ENCODE results near the gene DUSP22. TPM values are rescaled to one million over a fixed set of nuclear protein-coding genes. Genes with fewer than 3 reads are reported as not detected.
"Not testable (repeated sequence)": the region's sequence is repeated elsewhere in the genome, so short reads cannot be mapped to it uniquely, and the experiment has no call there.

DUSP22 gene
- total RNA-seq, 1 donor from 2014 or later: 23.7 TPM

DNA sequence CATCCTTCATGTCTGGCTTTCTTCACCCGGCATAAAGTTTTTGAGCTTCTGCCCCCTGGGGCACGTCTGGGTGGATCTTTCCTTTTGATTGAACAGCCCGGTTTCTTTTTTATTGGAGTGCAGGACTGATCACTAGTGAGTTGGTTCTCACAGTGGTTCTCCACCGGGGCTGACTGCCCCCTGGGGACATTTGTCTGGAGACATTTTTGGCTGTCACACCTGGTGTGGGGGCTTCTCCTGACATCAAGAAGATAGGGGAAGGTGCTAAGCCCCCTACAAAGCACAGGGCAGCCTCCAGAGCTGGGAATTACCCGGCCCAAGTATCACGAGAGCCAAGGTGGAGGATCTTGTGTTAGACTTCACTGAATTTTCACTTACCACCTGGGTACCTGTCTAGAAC is 73.5 kb downstream of the DUSP22 start:
- DNase-seq: no peak

DNA sequence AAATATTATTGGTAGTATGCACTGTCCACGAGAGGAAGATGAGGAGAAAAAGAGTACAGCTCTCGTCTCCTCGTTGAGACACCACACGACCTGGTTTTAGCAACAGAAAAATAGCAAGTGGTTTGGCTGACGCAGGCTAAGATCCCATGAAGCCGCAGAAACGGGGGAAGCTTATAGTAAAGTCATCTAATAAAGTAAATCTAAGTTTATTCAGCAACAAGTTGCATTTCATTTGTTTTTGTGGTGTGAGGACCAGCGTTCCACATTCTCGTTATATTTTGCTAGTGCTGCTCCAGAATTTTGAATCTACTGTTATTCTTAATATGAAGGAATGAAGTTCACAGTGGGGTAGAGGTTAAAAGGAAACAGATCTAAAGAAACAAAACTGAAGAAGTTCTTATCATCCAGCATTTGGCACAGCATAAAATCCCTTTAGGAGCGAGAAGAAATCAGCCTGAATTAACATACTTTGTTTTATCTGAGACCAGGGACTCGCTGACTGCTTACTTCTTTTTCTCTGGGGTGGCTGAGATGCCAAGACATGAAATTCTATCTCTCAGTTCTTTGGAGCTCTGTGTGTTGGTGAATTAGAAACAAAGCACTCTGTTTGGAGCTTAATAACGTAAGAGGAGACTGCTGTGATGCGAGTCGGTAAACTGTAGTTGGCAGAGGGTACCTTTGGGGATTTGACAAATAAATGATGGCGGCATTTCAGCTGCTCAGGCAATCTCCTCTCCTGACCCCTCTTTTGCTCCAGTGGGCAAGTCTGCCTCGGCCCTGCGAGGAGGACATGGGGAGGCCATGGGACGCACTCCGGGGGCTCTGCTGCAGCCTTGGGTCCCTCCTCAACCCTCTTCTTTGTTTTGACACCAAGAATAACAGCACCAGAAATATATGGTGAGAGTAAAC is 74.4 kb downstream of the DUSP22 start:
- no peak for DNase-seq

DNA sequence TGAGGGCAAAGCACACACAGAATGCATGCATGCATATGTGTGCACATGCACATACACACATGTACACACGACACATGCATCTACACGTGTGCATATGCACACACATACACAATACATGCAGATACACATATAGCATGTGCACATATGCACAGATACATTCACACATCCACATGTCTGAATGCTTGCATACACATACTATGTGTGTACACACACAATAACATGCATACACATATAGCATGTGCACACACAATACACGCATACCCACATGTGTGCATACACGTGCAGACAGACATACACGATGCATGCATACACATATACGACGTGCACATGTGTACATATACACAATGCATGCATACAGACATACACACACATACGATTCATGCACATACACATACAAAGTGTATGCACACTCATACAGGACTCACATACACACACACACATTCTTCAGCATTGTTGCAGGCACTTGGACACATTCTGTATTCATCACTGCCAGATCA is 75.1 kb downstream of the DUSP22 start:
- DNase-seq: no peak

DNA sequence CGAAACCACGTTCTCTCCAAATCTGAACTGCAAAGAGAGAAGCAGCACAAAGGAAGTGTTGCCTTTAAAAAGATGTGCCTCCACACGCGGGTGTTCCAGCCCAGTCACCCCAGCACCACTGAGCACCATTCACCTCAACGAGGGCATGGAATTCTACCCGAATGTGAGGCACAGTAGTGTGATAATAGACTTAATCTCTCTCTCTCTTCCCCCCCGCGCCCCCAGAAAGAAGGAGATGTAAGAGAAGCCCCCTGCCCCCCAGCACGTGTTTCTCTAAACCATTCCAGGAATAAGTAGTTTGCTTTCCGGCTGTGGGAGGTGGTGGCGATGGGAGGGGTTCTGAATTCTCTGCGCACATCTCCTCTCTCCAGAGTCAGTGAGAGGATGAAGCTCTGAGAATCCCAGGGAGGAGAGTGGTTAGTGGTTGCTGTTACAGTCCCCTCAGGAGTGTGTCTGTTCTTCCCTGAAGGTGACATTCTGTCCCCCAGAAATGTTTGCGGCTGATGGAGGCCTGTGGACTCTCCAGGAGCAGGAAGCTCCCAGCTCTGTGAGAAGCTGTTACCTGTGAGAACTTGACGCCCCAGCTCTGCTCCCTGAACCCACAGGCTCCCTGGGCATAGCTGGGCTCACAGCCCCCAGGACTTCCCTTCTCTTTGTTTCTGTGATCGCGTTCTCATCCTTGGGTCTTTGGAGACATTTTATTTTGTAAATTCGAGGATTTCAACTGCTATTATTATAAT is 75.8 kb downstream of the DUSP22 start:
- DNase-seq: no peak

DNA sequence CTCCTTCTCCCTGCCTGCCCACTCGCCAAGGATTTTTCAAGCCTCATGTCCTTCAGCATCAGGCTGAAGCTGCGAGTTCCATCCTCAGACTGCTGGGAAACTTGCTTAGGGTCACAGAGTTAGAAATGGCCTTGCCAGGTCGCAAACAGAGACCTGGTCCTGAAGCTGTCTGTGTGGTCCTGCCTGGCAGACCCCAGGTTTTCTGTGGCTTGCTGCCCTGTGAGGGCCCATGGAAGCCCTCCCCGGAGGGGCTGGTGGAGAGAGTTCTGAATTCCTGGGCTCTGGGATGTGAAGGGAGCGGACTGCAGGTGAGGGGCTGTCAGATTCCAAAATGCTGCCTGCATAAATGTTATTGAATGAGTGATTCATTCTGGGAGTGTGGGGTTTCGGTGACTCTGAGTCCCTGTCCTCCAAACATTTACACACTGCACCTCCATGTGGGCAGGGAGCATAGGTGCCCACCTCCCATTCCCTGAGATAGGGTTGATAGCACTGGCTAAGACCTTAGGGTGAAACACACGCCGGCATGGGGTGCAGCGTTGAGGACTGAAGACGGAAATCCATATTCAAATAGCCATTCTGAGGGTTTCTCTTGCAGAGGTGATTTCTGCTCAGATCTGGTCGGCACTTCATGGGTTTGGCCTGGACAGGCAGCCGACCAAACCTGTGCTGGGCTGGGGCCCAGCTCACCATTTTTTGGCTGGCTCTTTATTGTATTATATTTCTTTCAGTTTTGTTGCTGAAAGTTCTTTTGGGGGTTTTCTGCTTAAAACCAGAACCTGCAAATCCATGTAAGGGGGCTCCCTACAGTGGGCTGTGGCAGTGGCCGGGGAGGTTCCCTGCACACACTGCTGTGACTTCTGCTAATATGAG is 77.5 kb downstream of the DUSP22 start:
- no peak for DNase-seq

DNA sequence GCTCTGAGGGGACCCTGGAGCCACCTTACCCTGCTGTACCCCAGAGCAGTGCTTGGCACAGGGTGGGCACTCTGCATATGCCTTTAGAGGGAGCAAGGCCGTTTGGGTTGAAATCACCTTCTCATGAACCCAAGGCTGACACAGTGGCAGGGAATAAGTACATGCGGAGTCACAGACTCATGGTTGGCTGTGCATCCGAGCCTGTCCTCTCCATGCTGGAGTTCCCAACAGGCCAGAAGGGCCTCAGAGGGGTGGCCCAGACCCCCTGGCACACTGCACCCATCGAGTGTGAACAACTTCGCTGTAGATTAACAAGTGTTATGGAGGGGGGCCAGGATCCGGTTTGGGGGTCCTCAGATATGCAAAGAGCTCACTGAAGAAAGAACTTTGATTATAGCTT is 78.3 kb downstream of the DUSP22 start:
- no peak for DNase-seq

DNA sequence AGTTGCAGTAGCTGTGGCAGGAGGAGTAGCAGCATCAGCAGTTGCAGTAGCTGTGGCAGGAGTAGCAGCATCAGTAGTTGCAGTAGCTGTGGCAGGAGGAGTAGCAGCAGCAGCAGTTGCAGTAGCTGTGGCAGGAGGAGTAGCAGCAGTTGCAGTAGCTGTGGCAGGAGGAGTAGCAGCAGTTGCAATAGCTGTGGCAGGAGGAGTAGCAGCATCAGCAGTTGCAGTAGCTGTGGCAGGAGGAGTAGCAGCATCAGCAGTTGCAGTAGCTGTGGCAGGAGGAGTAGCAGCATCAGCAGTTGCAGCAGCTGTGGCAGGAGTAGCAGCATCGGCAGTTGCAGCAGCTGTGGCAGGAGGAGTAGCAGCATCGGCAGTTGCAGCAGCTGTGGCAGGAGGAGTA is 79.6 kb downstream of the DUSP22 start:
- DNase-seq: not testable (repeated sequence)

DNA sequence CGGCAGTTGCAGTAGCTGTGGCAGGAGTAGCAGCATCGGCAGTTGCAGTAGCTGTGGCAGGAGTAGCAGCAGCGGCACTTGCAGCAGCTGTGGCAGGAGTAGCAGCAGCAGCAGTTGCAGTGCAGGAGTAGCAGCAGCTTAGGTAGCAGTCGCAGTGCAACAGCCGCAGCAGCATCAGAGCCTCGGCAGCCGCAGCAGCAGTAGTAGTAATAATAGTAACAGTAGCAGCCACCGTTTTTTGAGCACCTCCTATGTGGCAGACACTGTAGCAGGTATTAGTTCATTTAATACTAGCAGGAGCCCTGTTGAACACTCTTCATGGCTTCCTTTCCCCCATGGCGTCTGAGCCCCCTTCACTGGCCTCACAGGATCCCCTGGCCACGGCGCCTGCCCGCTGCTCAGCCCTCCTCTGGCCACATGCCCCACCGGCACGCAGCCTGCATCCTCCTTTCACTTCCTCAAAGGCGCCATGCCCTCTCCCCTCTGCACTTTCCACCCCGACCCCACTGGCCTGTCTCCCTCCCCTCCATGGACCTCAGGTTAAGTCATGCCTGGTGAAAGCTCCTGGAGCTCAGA is 80.1 kb downstream of the DUSP22 start:
- DNase-seq: no peak

DNA sequence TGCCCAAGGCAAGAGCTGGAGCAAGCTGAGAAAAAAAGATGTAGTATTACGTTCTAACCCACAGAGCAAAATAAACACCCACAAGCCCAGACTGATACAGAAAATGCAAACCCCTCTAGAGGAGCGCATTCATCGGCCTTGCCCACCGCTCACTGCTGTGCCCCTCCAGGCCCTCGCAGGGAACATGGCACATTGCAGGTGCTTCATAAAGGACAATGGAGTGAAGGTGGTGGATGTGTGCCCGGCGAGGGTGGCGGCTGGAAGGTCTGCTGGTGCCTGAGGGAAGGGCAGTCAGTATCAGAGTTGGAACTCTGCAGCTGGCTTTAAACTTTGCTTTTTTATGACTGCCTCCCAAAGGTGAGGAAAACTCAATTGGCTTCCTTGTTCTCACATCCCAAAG is 80.7 kb downstream of the DUSP22 start:
- no peak for DNase-seq

DNA sequence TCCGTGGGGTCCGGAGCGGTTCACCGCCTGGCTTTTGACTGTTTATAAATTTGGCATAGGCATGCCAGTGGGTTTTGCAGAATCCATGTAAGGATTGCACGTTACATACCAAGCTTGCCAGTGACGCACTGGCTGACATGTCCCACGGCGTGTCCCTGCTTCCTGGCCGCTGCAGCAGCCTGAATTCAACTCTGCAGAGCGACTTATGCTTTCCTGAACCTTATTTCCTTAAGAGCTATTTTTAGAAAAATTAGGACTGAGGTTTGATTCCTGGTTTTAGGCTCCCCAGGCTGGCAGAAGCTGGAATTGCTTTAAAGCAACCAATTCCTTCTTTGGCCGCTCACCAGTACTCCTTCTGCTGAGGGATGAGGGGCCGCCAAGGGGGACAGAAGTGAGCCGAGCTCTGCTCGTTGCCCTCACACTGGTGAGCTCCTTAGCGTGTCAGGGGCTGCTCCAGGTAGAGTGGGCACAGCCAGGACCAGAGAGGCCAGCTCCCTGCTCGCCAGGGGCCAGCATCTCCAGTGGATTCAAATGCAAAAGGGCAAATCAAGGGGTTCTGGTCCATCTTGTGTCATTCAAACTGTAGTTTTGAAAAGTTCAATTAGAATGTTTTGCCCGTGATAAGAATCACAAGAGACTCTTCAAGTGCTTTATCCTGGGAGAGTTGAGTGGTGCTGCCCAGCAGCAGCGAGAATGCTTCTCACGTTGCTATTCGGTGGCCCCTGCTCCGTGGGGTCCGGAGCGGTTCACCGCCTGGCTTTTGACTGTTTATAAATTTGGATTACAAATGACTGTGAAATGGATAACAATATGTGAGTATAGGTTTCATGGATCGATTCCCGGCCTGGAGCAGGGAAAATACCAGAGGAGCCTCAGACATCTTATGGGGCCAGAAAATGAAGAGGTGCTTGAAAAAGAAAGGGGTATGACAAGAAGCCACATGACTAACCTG is 81.8 kb downstream of the DUSP22 start:
- DNase-seq: no peak

DNA sequence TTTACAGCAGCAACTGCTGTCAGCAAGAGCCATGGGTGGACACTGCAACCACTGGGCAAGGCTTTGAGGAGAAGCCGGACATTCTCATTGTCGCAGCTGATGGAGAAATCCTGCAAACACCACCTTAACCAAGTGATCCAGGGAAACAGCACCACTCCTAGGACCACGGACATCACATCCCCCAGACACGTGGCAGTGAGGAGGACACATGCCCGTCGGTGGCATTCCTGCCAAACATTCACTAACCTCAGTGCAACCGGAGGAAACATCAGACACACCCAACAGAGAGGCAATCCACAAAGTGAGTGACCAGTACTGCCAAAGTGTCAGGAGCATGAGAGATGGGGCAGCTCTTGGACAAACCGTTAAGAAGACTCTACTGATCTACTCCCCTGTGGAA is 82.7 kb downstream of the DUSP22 start:
- no peak for DNase-seq

DNA sequence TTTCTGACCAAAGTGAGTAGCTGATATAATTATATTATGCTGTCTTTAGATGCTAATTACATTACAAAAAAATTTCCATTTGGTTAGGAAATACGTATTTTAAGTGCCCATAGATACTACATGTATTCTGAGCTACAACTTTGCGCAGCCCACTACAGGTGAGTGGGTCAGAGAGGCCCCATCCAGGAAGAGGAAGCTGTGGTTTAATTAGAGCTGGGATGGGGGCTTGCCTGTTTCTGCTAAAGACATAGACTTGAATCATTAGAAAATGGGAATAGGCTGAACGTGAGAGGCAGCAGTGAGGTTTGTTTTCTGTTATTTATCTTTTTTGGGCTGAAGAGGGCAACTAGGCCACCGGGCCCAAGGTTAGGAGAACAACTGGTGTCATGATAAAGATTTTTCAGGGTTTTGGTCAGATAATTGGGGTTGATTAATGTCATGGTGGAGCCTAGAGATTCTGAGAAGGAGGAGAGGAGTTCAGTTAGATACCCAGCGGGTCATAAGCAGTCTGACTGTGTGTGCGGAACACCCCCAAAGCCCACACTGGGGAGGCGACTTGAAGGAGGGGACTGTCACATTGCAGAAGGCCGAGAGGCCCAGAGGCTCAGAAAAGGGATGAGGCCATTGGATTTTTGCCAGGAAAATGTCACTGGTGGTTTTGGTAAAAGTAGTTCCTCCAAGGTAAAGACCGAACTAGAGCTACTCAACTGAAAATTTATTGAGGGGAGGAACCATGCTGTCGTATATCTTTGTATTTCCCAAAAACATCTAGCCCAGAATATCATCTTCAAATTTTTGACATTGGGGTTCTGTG is 84.7 kb downstream of the DUSP22 start:
- DNase-seq: no peak

DNA sequence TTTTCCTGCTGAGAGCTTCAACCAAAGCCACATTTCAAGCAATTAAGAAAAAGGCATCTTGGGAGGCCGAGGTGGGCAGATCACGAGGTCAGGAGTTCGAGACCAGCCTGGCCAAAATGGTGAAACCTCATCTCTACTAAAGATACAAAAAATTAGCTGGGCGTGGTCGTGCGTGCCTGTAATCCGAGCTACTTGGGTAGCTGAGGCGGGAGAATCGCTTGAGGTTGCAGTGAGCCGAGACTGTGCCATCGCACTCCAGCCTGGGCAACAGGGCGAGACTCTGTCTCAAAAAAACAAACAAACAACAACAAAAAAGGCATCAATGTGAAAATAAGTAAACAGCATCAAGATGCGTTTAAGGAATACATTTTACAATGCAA is 85.3 kb downstream of the DUSP22 start:
- not testable (repeated sequence) for DNase-seq

DNA sequence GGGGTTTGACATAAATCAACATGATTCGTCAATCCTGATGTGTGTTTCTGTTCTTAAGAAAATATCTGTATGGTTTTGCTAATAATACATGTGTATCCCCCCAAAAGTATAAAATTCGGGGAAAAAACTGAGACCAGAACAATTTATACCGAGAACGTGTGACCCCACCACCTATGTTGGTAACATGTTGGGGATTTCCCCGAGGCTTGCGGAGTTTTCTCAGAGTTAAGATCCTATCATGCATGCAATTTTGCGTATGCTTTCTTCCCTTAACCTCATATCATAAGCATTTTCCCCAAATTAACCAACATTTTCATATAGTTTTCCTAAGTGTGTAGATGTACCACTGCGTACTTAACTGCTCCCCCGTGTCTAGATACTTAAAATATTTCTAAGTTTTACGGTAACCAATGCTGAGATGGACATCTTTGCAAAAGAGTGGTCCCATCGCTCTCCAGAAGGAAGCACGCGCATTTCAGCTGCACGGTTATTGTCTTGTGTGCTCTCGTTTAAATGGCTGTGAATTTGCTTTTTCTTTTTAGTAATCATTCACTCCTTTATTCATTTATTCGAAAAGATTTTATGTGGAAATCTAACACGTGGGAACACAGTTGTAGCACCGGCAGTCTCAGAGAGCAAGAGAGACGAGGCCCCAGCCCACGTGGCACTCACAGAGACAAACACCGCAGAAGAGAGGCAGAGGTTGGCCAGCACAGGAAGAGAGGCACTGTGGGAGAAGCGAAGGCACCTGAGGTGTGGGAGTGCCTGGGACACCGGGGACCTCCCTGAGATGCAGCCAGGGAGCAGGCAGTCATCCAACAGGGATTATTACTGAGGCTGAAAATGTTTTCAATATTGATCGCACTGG is 86.0 kb downstream of the DUSP22 start:
- DNase-seq: no peak

DNA sequence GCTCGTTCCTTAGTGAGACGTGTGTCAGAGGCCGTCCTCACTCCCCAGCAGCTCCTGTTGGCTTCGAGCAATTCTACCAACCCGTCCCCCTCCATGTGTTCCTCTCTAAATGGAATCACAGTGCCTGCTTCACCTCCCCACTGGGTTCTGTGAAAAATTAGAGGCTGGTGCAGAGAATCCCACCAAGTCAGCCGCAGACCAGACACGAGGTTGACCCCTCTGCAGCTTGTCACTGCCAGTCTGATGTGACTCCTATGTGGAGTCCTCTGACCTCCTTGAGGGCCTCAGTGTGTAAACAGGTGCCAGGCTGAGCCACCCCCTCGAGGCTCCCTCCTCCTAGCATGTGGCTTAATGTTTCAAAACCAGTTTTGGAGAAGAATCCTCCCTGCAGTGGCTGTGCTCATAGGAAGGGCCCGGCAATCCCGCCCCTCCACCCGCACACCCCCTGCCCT is 86.7 kb downstream of the DUSP22 start:
- DNase-seq: no peak

DNA sequence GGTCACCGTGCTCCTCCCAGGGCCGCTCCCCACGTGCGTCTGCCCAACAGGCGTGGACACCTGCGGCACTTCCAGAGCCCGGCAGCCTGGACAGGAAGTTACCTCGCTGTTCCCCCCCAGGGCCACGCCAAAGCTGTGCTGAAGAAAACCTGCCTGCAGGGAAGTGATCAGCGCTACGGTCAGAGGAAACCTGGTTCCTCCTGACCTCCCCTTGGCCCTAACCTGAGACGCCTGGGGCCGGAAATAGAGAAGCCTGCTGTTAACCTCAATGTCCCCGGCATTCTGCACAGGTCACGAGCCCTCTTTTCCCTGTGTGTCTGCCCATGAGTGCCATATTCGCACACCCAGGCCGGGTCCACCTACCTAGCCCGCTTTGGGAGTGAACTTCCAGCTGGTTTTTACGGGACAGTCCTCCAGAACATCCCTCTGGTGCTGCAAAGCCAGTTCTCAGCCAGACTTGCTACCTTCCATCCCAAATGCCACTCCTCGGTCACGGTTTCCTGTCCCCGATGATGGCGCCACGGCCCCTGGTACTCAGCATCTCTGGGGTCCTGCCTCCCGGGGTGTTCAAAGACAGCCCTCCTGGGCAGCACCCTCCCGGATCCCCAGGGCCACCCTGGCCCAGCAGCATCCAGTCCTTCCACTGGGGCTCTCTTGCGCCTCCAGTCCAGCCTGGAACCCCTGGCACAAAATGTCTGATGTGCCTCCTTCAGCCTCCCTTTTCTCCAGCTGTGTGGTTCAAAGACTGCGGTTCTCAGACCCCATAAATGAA is 87.3 kb downstream of the DUSP22 start:
- DNase-seq: no peak

DNA sequence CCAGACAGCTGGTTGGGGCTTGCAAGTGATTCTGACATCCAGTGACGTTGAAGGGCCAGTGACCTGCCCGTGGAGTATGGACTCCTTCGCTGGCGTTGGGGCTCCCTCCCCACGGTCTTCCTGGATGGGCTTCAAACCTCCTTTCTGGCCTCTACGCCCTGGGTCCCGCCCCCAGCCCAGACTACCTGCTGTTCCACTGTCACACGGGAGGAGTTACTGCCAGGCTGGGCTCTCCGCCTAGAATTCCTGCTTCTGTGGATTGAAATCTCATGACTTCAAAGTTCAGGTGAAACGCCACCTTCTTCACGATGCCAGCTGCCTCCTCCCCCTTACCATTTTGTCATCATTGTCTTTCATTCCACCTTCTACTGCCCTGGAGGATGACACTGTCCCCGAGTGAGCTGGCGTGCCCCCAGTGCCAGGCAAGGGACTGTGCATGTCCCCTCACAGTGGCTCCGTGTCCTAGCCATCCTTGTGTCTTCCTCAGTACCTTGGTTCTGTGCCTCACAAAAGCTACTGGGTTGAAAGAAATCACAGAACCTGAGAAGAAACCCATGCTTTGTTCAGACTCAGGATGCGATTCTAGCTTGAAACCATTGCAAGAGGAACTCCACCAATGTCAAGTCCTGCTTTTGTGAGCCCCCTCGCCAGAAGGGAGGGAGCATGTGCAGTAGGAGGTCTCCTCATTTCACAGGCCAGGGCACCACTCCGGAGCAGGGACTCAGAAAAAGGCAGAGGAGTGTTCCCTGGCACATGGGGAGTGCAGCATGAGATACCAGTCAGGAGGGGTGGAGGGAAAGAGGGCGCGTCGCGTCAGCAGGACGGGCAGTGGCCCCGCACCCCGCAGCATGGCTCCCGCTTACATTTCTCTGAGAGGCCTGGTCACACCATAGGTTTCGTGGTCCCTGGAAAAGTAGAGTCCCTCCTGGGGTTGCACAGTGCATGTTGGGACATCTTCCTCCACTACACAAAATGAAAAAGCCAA is 88.2 kb downstream of the DUSP22 start:
- no peak for DNase-seq
